Activated CD4-positive, alpha-beta T cell treated with anti-CD3 and anti-CD28 coated beads, Interleukin-2, amount 50 U/mL, for 48 hours (primary cell): ENCODE data around the gene TAX1BP1.
"Not testable (repeated sequence)": the region's sequence is repeated elsewhere in the genome, so short reads cannot be mapped to it uniquely, and the experiment has no call there.

Experiments
- DNase-seq, 2 experiments: peaks; one replicate each; pipeline ENCODE4 v3.0.0-alpha.2; 2020

TAX1BP1 gene

DNA sequence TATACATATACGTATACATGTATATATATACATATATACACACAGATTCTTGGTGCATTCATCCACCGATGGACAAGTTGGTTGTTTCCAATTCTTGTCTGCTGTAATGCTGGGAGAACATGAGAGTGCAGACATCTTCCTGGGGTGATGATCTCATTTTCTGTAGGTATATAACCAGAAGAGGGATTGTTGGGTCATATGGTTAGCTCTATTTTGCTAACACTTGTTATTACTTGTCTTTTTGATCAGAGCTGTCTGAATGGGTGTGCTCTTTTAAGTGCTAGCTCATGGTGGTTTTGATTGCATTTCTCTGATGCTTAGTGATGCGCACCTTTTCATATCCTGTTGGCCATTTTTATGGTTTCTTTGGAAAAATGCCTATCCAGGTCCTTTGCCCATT lies 106.4 kb downstream of the TAX1BP1 start:
- no peak for DNase-seq

DNA sequence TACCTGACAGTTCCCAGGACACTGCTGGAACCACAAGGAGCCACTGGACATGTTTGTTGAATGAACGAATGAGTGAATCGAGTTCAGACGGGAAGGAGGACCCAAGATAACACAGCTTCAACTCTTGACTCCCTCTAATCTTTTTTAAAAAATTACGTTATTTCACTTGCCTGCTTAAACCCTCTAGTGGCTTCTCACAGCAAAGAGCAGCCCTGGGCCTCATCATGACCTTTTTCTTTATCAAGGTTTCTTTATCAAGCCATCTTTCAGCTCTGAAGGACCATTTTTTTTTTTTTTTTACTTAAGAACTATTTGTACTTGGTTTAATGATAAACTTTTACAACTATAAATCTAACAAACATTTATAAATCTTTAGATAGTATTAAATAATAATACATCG lies 110.6 kb downstream of the TAX1BP1 start:
- DNase-seq: no peak

GRCh38 chr7:27856703-27857485 lies 116.9 kb downstream of the TAX1BP1 start:
- not testable (repeated sequence) for DNase-seq

- DNase-seq: no peak
These were observed 120.8 kb downstream of the TAX1BP1 start for GRCh38 chr7:27860800-27861199.

DNA sequence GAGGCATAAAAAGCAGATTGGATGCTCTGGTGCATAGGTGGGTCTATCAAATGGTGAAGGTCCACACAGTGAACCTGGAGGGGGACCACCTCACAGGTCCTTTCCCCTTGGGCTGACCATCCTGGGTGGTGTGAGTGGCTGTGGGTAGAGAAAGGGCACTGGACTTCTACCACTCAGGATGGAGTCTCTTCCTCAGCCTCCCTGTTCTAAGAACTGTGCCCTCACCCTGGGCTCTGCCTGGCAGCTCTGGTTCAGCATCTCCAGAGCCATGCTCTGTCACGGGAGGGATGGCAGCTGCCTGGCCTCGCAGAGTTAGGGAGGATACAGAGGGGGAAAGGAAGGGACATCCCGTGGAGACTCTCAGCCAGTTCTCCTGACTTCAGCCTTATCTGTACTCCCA lies 121.8 kb downstream of the TAX1BP1 start:
- DNase-seq: no peak

DNA sequence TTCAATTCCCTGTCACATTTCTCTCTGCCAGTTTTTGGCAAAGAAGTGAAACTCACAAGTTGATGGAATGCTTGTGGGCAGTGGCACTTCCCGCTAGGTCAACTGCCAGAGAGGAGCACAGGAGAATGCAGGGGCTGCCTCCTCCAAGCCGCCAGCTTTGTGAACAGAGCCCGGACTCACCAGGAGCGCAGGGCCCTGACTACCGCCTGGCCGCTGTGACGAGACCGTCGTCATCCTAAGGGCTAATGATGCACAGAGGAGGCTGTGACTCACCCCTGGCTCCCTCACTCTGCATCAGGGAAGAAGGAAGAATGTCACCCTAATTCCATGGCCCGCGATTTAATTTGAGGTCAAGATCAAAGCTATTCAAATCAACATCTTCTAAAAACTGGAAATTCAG lies 123.9 kb downstream of the TAX1BP1 start:
- DNase-seq: no peak

DNA sequence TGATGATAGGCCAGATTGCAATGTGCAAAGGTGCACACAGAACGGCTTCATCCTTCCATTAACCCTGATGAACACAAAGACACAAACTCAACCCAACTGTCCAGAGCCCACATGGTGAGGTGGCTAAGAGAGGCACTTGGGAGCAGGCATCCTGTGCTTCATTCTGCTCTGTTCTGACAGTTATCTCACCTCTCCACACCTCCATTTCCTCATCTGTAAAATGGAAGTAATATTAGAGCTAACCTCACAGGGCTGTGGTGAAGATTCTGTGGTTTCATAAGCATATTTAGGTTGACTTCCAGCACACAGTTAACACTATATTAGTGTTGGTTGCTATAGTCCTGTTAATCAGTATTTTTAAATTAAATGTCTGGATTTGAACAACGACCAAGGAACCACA lies 126.3 kb downstream of the TAX1BP1 start:
- no peak for DNase-seq

GRCh38 chr7:27866828-27867672 lies 127.1 kb downstream of the TAX1BP1 start:
- no peak for DNase-seq

DNA sequence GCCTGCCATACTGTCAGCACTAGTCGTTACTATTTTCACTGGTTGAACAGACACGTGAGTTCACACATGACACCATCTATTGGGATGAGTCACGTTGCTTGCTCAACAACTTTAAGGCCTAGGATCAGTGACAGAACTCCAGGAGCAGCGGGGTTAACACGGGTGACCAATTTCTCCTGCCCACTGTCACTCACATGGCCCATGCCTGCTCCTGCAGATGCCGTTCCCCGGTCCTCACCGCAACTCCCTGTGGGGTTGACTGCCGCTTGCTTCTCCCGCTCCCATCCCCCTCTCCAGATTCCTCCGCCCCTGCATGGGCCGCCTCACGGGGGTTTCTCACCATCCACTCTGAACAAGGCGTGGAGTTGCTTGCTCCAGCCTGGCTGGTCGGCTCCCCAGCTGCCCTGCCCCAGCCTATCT lies 128.2 kb downstream of the TAX1BP1 start:
- no peak for DNase-seq

- no peak for DNase-seq
These were observed 129.1 kb downstream of the TAX1BP1 start for GRCh38 chr7:27869056-27869455.

- DNase-seq: no peak
These were observed 130.6 kb downstream of the TAX1BP1 start for GRCh38 chr7:27870595-27870994.

DNA sequence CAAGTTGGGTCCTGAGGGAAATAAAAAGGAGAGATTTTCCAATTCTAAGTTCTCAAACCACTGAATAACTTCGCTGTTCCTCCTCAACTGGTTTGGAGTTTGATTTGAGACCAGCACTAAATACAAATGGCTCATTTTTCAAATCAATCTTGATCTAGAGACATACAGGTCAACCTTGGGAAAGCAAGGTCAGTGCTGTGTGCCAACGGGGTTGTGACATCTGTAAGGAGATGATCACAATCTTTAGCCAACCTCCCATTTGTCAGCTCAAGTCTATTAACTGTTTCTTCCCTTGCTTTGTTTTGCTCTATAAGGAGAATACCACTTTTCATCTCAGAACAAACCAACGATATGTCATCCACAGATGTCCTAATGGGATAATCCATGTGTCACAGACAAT lies 131.1 kb downstream of the TAX1BP1 start:
- DNase-seq: no peak

GRCh38 chr7:27871866-27872265 lies 131.9 kb downstream of the TAX1BP1 start:
- no peak for DNase-seq

DNA sequence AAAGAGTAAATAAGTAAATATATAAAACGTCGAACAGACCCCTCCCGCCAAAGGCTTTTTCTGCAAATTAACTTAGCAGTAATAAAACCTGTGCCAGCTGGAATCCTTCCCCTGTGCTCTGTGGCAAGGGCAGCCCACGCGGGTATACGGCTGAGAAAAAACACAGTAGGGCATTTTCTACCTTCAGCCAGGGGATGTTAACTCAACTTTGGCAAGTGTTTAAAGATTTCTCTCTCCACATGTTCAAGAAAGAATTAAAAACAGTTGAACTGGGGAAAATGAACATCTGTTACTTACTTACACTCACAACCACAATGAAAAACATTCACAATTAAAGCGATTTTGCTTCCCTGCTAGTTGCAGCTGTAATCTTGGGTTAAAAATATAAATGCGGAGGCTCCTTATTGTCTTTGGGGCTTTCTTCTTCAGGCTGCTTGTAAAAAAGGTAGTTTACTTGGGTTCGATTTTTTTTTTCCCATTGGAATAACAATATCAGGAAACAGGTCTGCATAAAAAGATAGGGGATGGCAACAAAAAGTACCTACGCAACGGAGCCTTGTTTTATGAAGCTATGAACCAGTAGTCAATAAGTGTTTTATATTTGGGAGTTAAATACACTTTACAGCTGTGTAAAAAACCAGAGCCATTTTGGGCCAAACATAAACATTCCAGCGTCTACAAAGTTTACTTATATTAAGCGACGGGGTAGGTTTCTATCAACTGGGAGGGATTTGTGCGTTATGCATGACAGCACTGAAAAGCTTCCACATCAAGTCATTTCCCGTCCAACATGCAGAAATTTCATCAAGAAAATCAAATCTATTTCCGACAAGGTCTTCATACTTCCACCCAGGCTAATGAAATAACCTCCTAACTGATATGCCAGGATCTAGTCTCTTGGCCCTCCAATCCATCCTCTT lies 132.7 kb downstream of the TAX1BP1 start:
- no peak for DNase-seq

- DNase-seq: no peak
These were observed 134.3 kb downstream of the TAX1BP1 start for GRCh38 chr7:27873981-27874957.

DNA sequence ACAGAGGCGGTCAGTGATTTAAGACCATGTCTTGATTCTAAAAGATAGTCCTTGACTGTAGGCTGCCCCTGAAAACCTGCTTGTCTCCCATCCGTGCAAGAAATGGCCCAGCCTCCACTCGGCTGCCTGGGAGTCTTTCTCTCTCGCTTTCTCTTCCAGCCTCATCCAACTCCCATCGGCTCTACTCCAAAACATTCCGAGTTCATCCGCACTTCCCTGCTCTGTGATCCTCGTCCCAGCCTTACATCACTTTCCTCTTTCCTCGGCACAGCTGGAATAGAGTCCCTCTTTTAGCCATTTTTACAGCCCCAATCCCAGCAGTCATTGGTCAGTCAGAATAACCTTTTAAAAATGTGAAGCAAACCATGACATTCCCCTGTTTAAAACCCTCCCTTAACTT lies 135.1 kb downstream of the TAX1BP1 start:
- no peak for DNase-seq

DNA sequence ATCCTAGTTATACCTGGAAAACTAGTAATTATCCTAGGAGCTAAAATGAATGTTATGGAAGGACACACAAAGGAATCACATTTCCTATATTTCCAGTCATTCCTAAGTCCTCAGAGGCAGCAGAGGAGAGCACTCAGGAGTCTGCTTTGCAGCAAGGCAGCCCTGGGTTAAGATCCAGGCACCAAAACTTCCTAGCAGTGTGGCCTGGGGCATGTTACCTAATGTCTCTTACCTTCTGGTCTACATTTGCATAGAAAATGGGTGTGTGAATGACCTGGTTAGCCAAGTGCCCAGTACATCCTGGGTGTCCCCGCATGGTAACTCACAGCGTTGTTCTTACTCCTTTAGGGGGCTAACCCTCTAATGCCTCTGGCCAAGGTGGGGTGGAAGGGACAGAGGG lies 135.9 kb downstream of the TAX1BP1 start:
- no peak for DNase-seq

- no peak for DNase-seq
These were observed 136.8 kb downstream of the TAX1BP1 start for GRCh38 chr7:27876756-27877155.
